ENCODE results near the gene ZIC2. TPM values are rescaled to one million over a fixed set of nuclear protein-coding genes. Genes with fewer than 3 reads are reported as not detected.

ZIC2 gene
- total RNA-seq, 1 experiment from 2014 or later = 426 TPM

GRCh38 chr13:99941911-99942310, 39.7 kb upstream of the ZIC2 start:
- Histone ChIP-seq H3K23ac (ENCODE audit: insufficient read length, low read depth, low read length) (no peak overlapping the region), H2BK15ac (ENCODE audit: low read depth, low read length) (no peak overlapping the region), H3K27ac (ENCODE audit: insufficient read length, low read depth, low read length) (no peak overlapping the region), H3K27me3 (ENCODE audit: insufficient read depth, low read length) (no peaks in the 10 kb centered on the region), H3K18ac (ENCODE audit: insufficient read length, low read depth, low read length) (no peak overlapping the region), H3K4me1 (ENCODE audit: insufficient read depth, low read length) (no peaks in the 10 kb centered on the region), H4K20me1 (ENCODE audit: control insufficient read depth, insufficient read depth, insufficient read length) (no peaks in the 10 kb centered on the region), H3K23me2 (ENCODE audit: insufficient read length, low read depth, low read length, poor library complexity, severe bottlenecking) (no peaks in the 10 kb centered on the region), H2AK5ac (ENCODE audit: insufficient read length, low read length) (no peak overlapping the region), H3K9me3 (ENCODE audit: control insufficient read depth, low read depth, low read length) (no peaks in the 10 kb centered on the region), H3K79me2 (ENCODE audit: insufficient read depth, low read length) (no peaks in the 10 kb centered on the region), H3T11ph (ENCODE audit: low read length) (no peak overlapping the region), H2BK20ac (ENCODE audit: low read depth, low read length, poor library complexity, severe bottlenecking) (no peak overlapping the region), H2BK120ac (ENCODE audit: low read depth, low read length, poor library complexity, severe bottlenecking) (no peak overlapping the region), H4K91ac (ENCODE audit: insufficient read length, low read depth, low read length) (no peak overlapping the region), H3K14ac (ENCODE audit: insufficient read depth, low read length) (no peak overlapping the region), H4K8ac (replicated peaks; ENCODE audit: insufficient read length, low read depth, low read length) (no peak overlapping the region), H2BK12ac (ENCODE audit: insufficient read length, low read depth, low read length) (no peak overlapping the region), H3K4ac (ENCODE audit: low read depth, low read length) (no peak overlapping the region), H2BK5ac (ENCODE audit: insufficient read length, low read length) (no peak overlapping the region), H3K4me2 (ENCODE audit: insufficient read depth, insufficient read length, low read length) (no peak overlapping the region), H4K5ac (ENCODE audit: insufficient read length, low read depth, low read length) (no peak overlapping the region), H3K56ac (ENCODE audit: insufficient read length, low read depth, low read length) (no peak overlapping the region), H3K9ac (ENCODE audit: extremely low read depth, insufficient read length, low read length) (no peak overlapping the region), H2AFZ (ENCODE audit: low read length) (no peak overlapping the region), H3K79me1 (ENCODE audit: insufficient read depth, low read depth, low read length, poor library complexity, severe bottlenecking) (no peaks in the 10 kb centered on the region)
- no CpG with 5 or more reads among the region's 4 CpGs for WGBS (ENCODE audit: extremely low coverage, insufficient read length, low lambda C conversion rate)
- no peak overlapping the region for H3K27ac Mint-ChIP-seq
- no peak overlapping the region for H3K4me3 Mint-ChIP-seq
- H3K4me1 Mint-ChIP-seq = peaks cover 14 to 23% of the 10 kb centered on the region in 2 experiments
- DNase-seq = no peak
- H3K27me3 Mint-ChIP-seq (ENCODE audit: low read depth) = no peaks in the 10 kb centered on the region; the same call in 1 of the 2 replicates
- TF ChIP-seq, protein P1, sequence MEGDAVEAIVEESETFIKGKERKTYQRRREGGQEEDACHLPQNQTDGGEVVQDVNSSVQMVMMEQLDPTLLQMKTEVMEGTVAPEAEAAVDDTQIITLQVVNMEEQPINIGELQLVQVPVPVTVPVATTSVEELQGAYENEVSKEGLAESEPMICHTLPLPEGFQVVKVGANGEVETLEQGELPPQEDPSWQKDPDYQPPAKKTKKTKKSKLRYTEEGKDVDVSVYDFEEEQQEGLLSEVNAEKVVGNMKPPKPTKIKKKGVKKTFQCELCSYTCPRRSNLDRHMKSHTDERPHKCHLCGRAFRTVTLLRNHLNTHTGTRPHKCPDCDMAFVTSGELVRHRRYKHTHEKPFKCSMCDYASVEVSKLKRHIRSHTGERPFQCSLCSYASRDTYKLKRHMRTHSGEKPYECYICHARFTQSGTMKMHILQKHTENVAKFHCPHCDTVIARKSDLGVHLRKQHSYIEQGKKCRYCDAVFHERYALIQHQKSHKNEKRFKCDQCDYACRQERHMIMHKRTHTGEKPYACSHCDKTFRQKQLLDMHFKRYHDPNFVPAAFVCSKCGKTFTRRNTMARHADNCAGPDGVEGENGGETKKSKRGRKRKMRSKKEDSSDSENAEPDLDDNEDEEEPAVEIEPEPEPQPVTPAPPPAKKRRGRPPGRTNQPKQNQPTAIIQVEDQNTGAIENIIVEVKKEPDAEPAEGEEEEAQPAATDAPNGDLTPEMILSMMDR (conservative IDR thresholded peaks at IDR 0.05) = no peak
- H3K36me3 Mint-ChIP-seq (ENCODE audit: insufficient read depth in 1 of 3, low read depth in 3 of 3) = no peaks in the 10 kb centered on the region
- H3K9me3 Mint-ChIP-seq = no peaks in the 10 kb centered on the region

Measured in H9 (cell line).